GM21515 (cell line): ENCODE data around the gene SGTA.

Source experiments
- ATAC-seq: cut with Tn5 transposase; IDR thresholded peaks from one replicate; pipeline ENCODE4 v1.9.1; 2021; ENCODE audit not compliant: unreplicated experiment

Gene SGTA

DNA sequence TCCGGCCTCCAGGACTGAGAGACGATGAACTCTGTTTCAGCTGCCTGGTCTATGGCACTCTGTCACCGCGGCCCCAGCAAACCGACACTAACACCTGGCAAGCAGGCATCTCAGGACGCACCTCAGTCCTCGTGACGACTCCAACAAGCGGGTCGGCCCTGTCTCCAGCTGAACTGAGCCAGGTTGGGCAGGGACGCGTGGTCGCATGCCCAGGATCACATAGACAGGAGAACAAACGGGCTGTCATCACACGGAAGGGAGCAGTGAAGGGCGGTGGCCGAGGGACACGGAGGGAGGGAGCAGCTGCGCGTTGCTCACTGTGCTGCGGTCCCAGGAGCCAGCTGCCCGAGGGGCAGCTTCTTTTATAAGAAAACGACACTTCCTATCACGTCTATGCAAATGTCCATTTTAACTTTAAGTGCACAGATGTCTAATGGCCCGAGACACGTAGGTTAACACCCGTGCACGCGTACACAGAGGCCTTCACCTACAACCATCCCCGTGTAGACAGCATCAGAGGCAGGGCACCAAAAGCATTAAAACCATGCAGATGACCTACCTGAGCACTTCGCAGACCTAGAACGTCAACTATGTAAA is 8.9 kb downstream of the SGTA start:
- ATAC-seq, result no peak

- no peak for ATAC-seq
Measured at GRCh38 chr19:2771786-2772674, 11.0 kb downstream of the SGTA start.

GRCh38 chr19:2770055-2771013 is 12.7 kb downstream of the SGTA start:
- ATAC-seq, result no peak

DNA sequence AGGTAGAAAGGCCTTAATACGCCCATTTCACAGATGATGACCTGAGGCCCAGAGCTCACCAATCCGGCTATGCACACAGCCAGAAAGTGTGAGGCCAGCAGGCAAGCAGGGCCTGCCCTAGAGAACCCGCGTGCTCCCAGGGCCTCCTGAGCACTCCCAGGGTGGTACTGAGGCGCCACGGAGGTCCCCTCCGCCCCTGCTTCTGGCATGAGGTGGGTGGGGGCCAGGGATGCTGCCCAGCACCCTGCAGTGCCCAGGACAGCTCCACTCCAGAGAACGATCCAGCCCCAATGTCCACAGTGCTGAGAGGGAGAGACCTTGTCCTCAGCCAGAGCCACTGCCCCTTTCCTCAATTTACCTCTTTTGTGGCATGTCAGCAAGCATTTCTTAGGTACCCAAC is 13.9 kb downstream of the SGTA start:
- ATAC-seq, result no peak

DNA sequence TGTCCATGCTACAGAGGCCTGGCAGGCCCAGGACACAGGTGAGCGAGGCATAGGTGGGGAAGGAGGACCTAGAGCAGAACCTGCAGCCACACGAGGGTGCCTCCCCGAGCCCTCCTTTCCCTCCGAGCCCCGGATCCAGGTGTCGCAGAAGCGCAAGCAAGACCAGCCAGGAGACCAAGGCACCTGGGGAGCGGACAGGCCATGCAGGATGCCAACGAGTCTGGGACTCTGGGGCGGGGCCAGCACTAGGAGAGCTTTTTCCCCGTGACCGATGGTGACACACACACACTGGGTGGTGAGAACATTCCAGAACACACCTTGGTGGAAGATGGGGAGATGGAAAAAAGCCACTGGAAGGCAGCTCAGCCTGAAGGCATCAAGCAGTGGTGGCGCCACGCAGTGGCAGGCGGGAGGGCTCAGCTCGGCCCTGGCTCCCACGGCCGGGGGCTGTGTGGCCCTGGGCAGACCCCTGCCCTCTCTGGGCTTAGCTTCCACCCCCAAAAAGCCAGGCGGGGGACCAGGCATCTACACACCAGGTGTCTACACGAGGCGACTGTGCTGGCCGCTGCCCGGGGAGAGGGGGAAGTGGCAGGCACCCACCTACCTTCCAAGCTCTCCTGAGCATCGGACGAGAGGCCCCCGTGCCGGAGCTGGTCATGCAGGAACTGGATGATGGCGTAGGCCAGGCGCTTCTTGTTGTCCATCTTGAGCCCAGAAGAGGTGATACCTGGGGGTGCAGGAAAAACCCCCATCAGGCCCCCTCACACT is 14.5 kb downstream of the SGTA start:
- ATAC-seq, result no peak

- ATAC-seq, result no peak
Measured at GRCh38 chr19:2767688-2768087, 15.4 kb downstream of the SGTA start.

DNA sequence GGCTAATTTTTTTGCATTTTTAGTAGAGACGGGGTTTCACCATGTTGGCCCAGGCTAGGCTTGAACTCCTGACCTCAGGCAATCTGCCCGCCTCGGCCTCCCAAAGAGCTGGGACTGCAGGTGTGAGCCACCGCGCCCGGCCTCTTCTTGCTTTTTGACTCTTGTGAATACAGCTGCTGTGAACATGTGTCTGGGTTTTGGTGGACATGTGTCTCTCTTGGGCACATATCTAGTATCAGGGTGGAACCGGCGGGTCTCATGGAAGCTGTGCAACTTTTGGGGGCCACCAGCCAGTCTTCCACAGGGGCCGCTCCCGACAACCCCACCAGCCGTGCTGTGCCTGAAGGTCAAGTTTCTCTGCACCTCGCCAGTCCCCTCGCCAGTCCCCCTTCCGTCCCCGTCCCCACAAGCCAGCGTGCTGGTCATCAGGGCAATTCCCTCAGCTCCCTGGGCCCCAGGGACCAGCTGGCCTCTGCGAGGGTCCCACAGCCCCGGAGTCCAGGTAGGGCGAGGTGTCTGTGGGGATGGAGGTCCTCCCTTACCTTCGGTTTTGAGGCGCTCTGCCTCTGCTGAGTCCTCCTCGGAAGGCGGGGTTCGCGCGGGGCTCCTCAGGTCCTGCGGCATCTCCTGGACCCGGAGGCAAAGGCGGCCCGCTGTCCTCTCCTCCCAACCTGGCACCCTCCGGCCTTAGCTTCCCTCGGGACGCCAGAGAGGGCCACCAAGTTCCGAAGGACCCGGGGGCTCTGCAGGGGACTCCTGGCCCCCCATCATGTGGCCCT is 16.3 kb downstream of the SGTA start:
- no peak for ATAC-seq

DNA sequence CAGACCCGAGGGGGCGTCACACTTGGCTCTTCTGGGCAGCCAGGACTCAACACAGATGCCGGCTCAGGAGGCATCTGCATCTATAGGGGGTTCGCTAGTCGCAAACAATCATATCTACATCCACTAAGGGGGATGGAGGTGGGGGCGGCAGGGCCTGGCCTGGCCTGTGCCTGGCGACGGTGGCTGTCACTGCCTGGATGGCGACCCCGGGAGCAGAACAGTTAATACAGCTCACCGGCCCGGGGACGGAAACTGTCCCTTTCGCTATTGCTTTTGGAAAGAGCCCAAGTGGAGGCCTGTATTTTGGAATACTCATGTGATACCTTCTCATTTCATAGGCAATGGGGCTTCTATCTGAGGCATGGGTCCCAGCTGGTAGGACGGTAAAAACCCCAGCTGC is 17.7 kb downstream of the SGTA start:
- ATAC-seq, result no peak

GRCh38 chr19:2764945-2765344 is 18.1 kb downstream of the SGTA start:
- ATAC-seq, result no peak

GRCh38 chr19:2763687-2764086 is 19.4 kb downstream of the SGTA start:
- no peak for ATAC-seq

GRCh38 chr19:2762783-2763496 is 20.1 kb downstream of the SGTA start:
- ATAC-seq, result no peak

- ATAC-seq, result no peak
Measured at GRCh38 chr19:2761876-2762782, 20.9 kb downstream of the SGTA start.

GRCh38 chr19:2761309-2761677 is 21.8 kb downstream of the SGTA start:
- ATAC-seq, result no peak

DNA sequence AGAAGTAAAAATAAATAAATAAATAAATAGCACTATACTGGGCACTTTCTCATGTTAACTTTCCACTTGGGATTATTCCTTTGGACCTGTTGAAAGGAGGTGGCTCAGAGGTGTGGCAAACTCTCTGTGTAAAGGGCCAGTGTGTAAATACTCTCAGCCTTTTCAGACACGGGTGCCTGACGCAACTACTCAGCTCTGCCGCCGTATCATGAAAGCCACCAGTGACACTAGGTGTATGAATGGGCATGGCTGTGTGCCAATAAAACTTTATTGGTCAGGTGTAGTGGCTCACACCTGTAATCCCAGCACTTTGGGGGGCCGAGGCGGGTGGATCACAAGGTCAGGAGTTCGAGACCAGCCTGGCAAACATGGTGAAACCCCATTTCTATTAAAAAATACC is 23.1 kb downstream of the SGTA start:
- ATAC-seq, result no peak

- no peak for ATAC-seq
Measured at GRCh38 chr19:2759362-2759761, 23.7 kb downstream of the SGTA start.

- no peak for ATAC-seq
Measured at GRCh38 chr19:2758601-2759313, 24.3 kb downstream of the SGTA start.
